SK-N-SH treated with all-trans-retinoic acid at 6 μM for 48 hours (cell line): ENCODE results near the gene SPACDR.

ENCODE experiments used
- ESRRG ChIP-seq: fragments of 250-450 bp; sonication (Bioruptor Pico); IDR thresholded peaks from 2 replicates; pipeline ENCODE4 v1.6.1; 2021; ENCODE audit warnings: mild to moderate bottlenecking
- TOX ChIP-seq: fragments of 250-450 bp; sonication (Bioruptor Pico); IDR thresholded peaks from 2 replicates; pipeline ENCODE4 v1.8.0; 2021; ENCODE audit warnings: mild to moderate bottlenecking, moderate library complexity, borderline replicate concordance
- TF ChIP-seq, protein P1 (sequence below): fragments of 250-450 bp; sonication (Bioruptor Pico); IDR thresholded peaks from 2 replicates; pipeline ENCODE4 v1.5.1; 2021; ENCODE audit warnings: mild to moderate bottlenecking, moderate library complexity
- TF ChIP-seq, protein P2 (sequence below): fragments of 250-450 bp; sonication (Bioruptor Pico); IDR thresholded peaks from 2 replicates; pipeline ENCODE4 v1.5.0; 2020; ENCODE audit warnings: mild to moderate bottlenecking, moderate library complexity

DNA sequence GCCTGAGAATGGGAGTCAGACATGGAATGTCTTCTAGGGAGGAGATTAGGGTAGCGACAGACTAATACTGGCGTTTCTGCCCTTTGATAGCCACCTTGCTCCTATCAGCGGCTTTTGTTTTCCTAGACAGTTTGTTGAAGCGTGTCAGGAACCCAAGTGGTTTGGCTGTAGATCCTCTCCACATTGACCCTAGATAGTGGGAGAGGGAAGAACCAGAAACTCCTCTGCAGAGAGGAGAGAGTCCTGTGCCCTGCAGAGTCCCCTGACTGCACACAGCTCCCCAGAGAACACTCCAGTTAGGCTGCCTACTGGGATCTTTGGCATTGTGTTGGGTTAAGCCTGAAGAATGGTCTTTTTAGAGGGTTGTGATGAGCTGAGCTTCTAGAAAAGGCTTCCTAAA lies 32.0 kb downstream of the SPACDR start:
- TF ChIP-seq, protein P1, sequence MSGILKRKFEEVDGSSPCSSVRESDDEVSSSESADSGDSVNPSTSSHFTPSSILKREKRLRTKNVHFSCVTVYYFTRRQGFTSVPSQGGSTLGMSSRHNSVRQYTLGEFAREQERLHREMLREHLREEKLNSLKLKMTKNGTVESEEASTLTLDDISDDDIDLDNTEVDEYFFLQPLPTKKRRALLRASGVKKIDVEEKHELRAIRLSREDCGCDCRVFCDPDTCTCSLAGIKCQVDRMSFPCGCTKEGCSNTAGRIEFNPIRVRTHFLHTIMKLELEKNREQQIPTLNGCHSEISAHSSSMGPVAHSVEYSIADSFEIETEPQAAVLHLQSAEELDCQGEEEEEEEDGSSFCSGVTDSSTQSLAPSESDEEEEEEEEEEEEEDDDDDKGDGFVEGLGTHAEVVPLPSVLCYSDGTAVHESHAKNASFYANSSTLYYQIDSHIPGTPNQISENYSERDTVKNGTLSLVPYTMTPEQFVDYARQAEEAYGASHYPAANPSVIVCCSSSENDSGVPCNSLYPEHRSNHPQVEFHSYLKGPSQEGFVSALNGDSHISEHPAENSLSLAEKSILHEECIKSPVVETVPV (CRISPR knock-in tag): no peak
- TF ChIP-seq, protein P2, sequence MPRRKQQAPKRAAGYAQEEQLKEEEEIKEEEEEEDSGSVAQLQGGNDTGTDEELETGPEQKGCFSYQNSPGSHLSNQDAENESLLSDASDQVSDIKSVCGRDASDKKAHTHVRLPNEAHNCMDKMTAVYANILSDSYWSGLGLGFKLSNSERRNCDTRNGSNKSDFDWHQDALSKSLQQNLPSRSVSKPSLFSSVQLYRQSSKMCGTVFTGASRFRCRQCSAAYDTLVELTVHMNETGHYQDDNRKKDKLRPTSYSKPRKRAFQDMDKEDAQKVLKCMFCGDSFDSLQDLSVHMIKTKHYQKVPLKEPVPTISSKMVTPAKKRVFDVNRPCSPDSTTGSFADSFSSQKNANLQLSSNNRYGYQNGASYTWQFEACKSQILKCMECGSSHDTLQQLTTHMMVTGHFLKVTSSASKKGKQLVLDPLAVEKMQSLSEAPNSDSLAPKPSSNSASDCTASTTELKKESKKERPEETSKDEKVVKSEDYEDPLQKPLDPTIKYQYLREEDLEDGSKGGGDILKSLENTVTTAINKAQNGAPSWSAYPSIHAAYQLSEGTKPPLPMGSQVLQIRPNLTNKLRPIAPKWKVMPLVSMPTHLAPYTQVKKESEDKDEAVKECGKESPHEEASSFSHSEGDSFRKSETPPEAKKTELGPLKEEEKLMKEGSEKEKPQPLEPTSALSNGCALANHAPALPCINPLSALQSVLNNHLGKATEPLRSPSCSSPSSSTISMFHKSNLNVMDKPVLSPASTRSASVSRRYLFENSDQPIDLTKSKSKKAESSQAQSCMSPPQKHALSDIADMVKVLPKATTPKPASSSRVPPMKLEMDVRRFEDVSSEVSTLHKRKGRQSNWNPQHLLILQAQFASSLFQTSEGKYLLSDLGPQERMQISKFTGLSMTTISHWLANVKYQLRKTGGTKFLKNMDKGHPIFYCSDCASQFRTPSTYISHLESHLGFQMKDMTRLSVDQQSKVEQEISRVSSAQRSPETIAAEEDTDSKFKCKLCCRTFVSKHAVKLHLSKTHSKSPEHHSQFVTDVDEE (CRISPR knock-in tag): no peak
- TF ChIP-seq ESRRG (no peak), TOX (CRISPR knock-in tag) (no peak)
